ENCODE data around the gene HSPA2.
"Not testable (repeated sequence)": the region's sequence is repeated elsewhere in the genome, so short reads cannot be mapped to it uniquely, and the experiment has no call there.

HSPA2 gene

DNA sequence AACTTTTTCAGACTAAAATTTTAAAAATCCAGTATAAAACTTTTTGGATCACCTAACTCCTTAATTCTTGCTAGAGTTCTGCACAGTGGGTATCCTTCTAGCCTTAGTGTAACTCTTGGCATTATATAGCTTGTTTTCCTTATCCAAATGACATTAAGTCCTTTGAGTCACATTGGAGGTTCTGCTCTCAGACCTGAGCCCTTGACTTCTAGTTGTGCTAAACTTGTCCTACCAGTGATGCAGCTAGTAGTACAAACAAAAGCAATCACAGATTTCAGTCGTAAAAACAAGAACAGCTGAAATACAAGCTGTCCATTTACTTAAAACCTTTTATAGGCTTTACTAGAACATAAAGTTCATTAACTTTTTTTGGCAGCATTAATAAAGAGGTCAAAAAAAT, 25.5 kb upstream of the HSPA2 start:
- DNase-seq (ENCODE audit: low spot score) = no peak

- DNase-seq (ENCODE audit: low spot score) = no peak
Observed at GRCh38 chr14:64516969-64517368, 23.6 kb upstream of the HSPA2 start.

- not testable (repeated sequence) for DNase-seq (ENCODE audit: low spot score)
Observed at GRCh38 chr14:64517667-64518066, 22.9 kb upstream of the HSPA2 start.

DNA sequence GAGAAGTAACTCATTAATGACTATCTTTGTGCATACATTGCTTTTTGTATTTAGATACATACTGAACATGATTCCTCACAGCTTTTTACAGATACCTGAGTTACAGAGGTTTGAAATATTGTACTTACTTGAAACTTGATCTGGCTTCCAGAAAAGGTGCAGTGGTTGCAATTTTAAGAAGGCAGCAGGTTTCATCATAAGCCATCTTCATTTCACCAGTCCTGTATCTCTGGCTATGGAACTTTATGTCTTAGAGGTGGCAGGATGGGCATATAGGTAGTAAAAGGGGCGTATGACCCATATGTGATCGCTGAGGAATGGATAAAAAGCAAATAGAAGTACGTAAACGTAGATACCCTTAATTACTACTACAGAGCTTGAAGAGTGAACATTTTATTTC, 22.3 kb upstream of the HSPA2 start:
- DNase-seq (ENCODE audit: low spot score) = no peak

DNA sequence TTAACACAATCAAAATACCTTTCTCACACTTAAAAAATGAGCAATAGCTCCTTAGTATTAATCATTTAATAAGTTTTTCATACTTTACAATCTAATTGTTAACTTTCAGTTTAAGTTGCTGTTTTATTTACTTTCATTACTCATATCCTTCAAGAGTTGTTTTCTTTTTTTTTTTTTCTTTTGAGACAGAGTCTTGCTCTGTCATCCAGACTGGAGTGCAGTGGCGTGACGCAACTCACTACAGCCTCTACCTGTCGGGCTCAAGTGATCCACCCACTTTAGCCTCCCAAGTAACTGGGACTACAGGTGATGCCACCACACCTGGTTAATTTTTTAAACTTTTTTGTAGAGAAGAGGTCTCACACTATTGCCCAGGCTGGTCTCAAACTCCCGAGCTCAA, 19.8 kb upstream of the HSPA2 start:
- DNase-seq (ENCODE audit: low spot score) = no peak

- DNase-seq (ENCODE audit: low spot score) = no peak
Observed at GRCh38 chr14:64522591-64523355, 17.8 kb upstream of the HSPA2 start.

- no peak for DNase-seq (ENCODE audit: low spot score)
Observed at GRCh38 chr14:64525354-64525753, 15.2 kb upstream of the HSPA2 start.

GRCh38 chr14:64531567-64531966, 9.0 kb upstream of the HSPA2 start:
- no peak for DNase-seq (ENCODE audit: low spot score)

- DNase-seq (ENCODE audit: low spot score) = no peak
Observed at GRCh38 chr14:64536488-64537245, 3.9 kb upstream of the HSPA2 start.

- no peak for DNase-seq (ENCODE audit: low spot score)
Observed at GRCh38 chr14:64541261-64541971, 875 bp downstream of the HSPA2 start.

DNA sequence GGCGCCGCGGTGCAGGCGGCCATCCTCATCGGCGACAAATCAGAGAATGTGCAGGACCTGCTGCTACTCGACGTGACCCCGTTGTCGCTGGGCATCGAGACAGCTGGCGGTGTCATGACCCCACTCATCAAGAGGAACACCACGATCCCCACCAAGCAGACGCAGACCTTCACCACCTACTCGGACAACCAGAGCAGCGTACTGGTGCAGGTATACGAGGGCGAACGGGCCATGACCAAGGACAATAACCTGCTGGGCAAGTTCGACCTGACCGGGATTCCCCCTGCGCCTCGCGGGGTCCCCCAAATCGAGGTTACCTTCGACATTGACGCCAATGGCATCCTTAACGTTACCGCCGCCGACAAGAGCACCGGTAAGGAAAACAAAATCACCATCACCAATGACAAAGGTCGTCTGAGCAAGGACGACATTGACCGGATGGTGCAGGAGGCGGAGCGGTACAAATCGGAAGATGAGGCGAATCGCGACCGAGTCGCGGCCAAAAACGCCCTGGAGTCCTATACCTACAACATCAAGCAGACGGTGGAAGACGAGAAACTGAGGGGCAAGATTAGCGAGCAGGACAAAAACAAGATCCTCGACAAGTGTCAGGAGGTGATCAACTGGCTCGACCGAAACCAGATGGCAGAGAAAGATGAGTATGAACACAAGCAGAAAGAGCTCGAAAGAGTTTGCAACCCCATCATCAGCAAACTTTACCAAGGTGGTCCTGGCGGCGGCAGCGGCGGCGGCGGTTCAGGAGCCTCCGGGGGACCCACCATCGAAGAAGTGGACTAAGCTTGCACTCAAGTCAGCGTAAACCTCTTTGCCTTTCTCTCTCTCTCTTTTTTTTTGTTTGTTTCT, 1.7 kb downstream of the HSPA2 start:
- no peak for DNase-seq (ENCODE audit: low spot score)

DNA sequence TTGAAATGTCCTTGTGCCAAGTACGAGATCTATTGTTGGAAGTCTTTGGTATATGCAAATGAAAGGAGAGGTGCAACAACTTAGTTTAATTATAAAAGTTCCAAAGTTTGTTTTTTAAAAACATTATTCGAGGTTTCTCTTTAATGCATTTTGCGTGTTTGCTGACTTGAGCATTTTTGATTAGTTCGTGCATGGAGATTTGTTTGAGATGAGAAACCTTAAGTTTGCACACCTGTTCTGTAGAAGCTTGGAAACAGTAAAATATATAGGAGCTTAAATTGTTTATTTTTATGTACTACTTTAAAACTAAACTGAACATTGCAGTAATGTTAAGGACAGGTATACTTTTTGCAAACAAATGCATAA, 2.3 kb downstream of the HSPA2 start:
- no peak for DNase-seq (ENCODE audit: low spot score)

DNA sequence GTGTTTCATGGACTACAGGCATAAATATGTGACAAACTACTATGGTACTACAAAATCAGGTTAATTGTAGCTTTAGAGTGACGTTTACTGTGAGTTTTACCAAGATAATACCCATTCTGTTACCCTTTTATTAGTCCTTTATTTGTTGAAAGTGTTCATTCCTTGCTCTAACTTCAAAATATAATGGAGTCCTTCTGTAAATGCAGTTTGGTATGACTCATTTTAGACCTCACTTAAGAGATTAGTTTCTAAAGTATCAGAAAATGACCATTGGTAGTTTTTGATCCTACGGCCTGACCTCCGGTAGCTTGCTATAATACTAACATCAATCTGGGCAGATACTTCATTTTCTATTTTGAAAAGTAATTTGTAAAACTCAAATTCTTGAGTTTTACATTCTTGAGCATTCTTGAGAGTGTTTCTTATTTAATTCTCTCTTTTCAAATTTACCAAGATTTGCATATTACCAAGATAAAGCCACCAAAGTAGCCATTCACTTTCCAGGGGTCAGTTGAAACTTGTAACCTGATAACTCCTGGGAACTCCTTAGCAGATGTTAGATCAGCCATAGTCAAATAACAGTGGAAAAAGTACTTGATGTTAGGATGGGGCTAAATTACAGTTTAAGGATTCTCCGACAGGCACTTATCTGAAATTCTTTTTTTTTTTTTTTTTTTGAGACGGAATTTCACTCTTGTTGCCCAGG, 4.2 kb downstream of the HSPA2 start:
- DNase-seq (ENCODE audit: low spot score) = no peak

DNA sequence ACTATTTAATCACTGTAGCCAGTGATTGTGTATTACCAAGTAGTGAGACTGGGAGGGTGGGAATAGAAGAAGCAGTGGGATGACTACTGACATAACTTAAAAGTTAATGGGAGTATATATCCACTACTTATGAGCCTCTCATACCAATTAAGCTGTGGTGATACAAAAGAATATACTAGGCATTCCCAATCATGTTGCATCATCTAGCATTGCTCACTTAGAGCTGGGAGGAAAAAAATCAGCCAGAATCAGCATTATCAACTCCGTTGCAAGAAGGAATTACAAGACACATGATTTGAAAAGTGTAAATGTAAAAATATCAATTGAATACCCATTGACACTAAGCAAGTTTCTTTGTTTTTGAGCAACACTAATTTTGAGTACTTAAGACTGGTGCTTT, 8.5 kb downstream of the HSPA2 start:
- DNase-seq (ENCODE audit: low spot score) = no peak

GRCh38 chr14:64549791-64550620, 9.5 kb downstream of the HSPA2 start, which contains the start of gene PPP1R36:
PPP1R36 (plus strand) TSS chr14:64549961; CDS start chr14:64549998, 37 bp downstream.
- DNase-seq (ENCODE audit: low spot score) = peak; percentile 67

DNA sequence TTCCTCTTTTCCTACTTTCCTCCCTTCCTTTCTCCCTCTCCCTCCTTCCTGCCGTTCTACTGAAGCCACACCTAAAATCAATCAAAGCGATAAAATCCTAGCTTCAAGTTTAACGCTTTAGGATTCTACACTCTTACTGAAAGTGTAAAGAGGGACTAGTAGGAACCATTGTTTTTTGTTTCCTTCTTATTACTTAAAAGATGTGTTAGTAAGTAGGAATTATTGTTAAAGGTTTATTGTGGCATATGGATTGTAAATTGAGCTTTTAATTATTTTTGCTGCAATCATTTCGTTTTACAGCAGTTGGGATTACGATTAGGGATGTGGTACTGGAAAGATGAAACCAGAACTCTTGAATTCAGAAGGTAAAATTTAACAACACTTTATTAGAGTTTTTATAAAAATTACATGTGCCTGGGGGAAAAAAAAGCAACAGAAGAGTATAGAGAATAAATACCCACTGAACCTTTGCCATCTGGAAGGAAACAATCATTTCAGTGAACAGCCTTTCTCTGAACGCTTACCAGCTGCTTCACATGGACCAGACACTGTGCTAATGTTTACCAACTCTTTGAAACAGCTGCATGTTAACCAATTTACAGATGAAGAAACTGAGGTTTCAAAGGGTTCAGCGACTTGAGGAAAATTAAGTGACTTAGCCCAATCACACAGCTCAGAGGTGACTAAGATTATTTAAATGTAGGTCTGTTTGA, 10.2 kb downstream of the HSPA2 start:
- no peak for DNase-seq (ENCODE audit: low spot score)

- DNase-seq (ENCODE audit: low spot score) = no peak
Observed at GRCh38 chr14:64554556-64554955, 14.0 kb downstream of the HSPA2 start.

DNA sequence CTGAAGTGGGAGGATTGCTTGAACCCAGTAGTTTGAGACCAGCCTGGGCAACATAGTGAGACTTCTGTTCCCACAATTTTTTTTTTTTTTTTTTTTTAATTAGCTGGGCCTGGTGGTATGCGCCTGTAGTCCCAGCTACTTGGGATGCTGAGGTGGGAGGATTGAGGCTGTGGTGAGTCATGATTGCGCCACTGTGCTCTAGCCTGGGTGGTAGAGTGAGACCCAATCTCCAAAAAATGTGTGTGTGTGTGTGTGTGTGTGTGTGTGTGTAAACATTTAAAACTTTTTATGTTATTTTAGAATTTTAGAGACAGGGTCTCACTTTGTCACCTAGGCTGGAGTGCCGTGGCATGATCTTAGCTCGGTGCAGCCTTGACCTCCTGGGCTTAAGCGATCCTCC, 16.0 kb downstream of the HSPA2 start:
- no peak for DNase-seq (ENCODE audit: low spot score)

- not testable (repeated sequence) for DNase-seq (ENCODE audit: low spot score)
Observed at GRCh38 chr14:64558216-64558615, 17.7 kb downstream of the HSPA2 start.

GRCh38 chr14:64561631-64562030, 21.1 kb downstream of the HSPA2 start:
- DNase-seq (ENCODE audit: low spot score) = no peak

All from SW480 (cell line).